ENCODE results near the gene UBR2. TPM values are rescaled to one million over a fixed set of nuclear protein-coding genes. Genes with fewer than 3 reads are reported as not detected.

The UBR2 gene
- total and polyA plus RNA-seq, 2 donors (not counting 3 experiments of a cell fraction or from before 2014, with no cell fraction given): 8.0 to 22.3 TPM

- POLR2A ChIA-PET: no interaction called here
- H3K4me1 ChIP-seq (ENCODE audit: control insufficient read depth, extremely low read depth, insufficient read depth, low read length): no peaks in the 10 kb centered on the region
- H2AFZ ChIP-seq (ENCODE audit: low read depth, low read length): no peak overlapping the region
- no peak for TF ChIP-seq FOS (IDR thresholded peaks at IDR 0.05; ENCODE audit: borderline replicate concordance, insufficient read depth, low read length)
- TF ChIP-seq GATA2 (IDR thresholded peaks at IDR 0.05; ENCODE audit: insufficient read depth, insufficient read length, low read depth, low read length): no peak
- no peak for TF ChIP-seq CTCF (IDR thresholded peaks at IDR 0.05; ENCODE audit: extremely low read depth in 1 of 2, insufficient read depth in 1 of 2, low read depth in 1 of 2, low read length in 2 of 2)
- TF ChIP-seq JUN (IDR thresholded peaks at IDR 0.05; ENCODE audit: borderline replicate concordance, insufficient read depth, insufficient read length, low read depth): no peak
- no peaks in the 10 kb centered on the region for H3K27me3 ChIP-seq (ENCODE audit: control insufficient read depth in 2 of 2, insufficient read depth in 2 of 2, low read length in 2 of 2)
- FAIRE-seq: no peak
- dilution Hi-C loops (cut with MboI; ENCODE audit: extremely low pct_ligation_motif_present, low sequenced_read_pairs) (no loop called here), intact Hi-C loops (cut with micrococcal nuclease) (no loop called here)
- no peaks in the 10 kb centered on the region for H3K9me3 ChIP-seq (replicated peaks; ENCODE audit: control insufficient read depth, insufficient read depth, low read length)
- H3K9ac ChIP-seq (replicated peaks; ENCODE audit: extremely low read depth, insufficient read depth, low read length): no peak overlapping the region
- BruUV-seq (replicated peaks): no TSS peak
- no peaks in the 10 kb centered on the region for H4K20me1 ChIP-seq (replicated peaks; ENCODE audit: control insufficient read depth, extremely low read depth, insufficient read depth, low read length)
- DNase-seq (ENCODE audit: low read depth, low spot score): no peak
- peaks cover 1 to 3% of the 10 kb centered on the region in 2 experiments for H3K36me3 ChIP-seq (ENCODE audit: control insufficient read depth in 2 of 2, extremely low read depth in 1 of 2, insufficient read depth in 2 of 2, low read length in 2 of 2)
- H3K4me3 ChIP-seq (replicated peaks in 1 of 3; ENCODE audit: insufficient read depth in 1 of 3, low read depth in 1 of 3, low read length in 3 of 3): no peak overlapping the region
- no peak overlapping the region for H3K4me2 ChIP-seq (ENCODE audit: insufficient read depth, low read length)
- H3K9me1 ChIP-seq (replicated peaks; ENCODE audit: control insufficient read depth, extremely low read depth, insufficient read depth, low read length): no peaks in the 10 kb centered on the region
- no peak overlapping the region for H3K27ac ChIP-seq (ENCODE audit: insufficient read depth, low read depth, low read length)
- CTCF ChIA-PET: no interaction called here
- H3K79me2 ChIP-seq (ENCODE audit: control insufficient read depth, insufficient read depth, low read length): no peaks in the 10 kb centered on the region
These were observed 46.6 kb downstream of the UBR2 start for GRCh38 chr6:42610416-42610815.

GRCh38 chr6:42615518-42615917 is 51.7 kb downstream of the UBR2 start:
- Histone ChIP-seq H3K9me3 (replicated peaks; ENCODE audit: control insufficient read depth, insufficient read depth, low read length) (no peaks in the 10 kb centered on the region), H4K20me1 (replicated peaks; ENCODE audit: control insufficient read depth, extremely low read depth, insufficient read depth, low read length) (no peaks in the 10 kb centered on the region), H3K4me3 (replicated peaks in 1 of 3; ENCODE audit: insufficient read depth in 1 of 3, low read depth in 1 of 3, low read length in 3 of 3) (no peak overlapping the region), H2AFZ (ENCODE audit: low read depth, low read length) (no peak overlapping the region), H3K4me1 (ENCODE audit: control insufficient read depth, extremely low read depth, insufficient read depth, low read length) (no peaks in the 10 kb centered on the region), H3K27ac (ENCODE audit: insufficient read depth, low read depth, low read length) (no peak overlapping the region), H3K36me3 (ENCODE audit: control insufficient read depth in 2 of 2, extremely low read depth in 1 of 2, insufficient read depth in 2 of 2, low read length in 2 of 2) (peaks cover 11 to 14% of the 10 kb centered on the region in 2 experiments), H3K4me2 (ENCODE audit: insufficient read depth, low read length) (no peak overlapping the region), H3K9me1 (replicated peaks; ENCODE audit: control insufficient read depth, extremely low read depth, insufficient read depth, low read length) (no peaks in the 10 kb centered on the region), H3K9ac (replicated peaks; ENCODE audit: extremely low read depth, insufficient read depth, low read length) (no peak overlapping the region), H3K27me3 (ENCODE audit: control insufficient read depth in 2 of 2, insufficient read depth in 2 of 2, low read length in 2 of 2) (no peaks in the 10 kb centered on the region), H3K79me2 (ENCODE audit: control insufficient read depth, insufficient read depth, low read length) (no peaks in the 10 kb centered on the region)
- ChIA-PET CTCF (no interaction called here), POLR2A (no interaction called here)
- dilution Hi-C loops (cut with MboI; ENCODE audit: extremely low pct_ligation_motif_present, low sequenced_read_pairs) (no loop called here), intact Hi-C loops (cut with micrococcal nuclease) (no loop called here)
- BruUV-seq (replicated peaks): no TSS peak
- TF ChIP-seq POLR2A (IDR thresholded peaks at IDR 0.05; ENCODE audit: low read depth, low read length) (no peak), JUN (IDR thresholded peaks at IDR 0.05; ENCODE audit: borderline replicate concordance, insufficient read depth, insufficient read length, low read depth) (no peak), EZH2 (IDR thresholded peaks at IDR 0.05; ENCODE audit: borderline replicate concordance, low read depth, low read length, severe bottlenecking) (no peak), GATA2 (IDR thresholded peaks at IDR 0.05; ENCODE audit: insufficient read depth, insufficient read length, low read depth, low read length) (no peak), MYC (IDR thresholded peaks at IDR 0.05; ENCODE audit: low read depth, low read length) (no peak), POLR2AphosphoS5 (IDR thresholded peaks at IDR 0.05; ENCODE audit: insufficient read depth, low read depth, low read length) (no peak), FOS (IDR thresholded peaks at IDR 0.05; ENCODE audit: borderline replicate concordance, insufficient read depth, low read length) (no peak), MAX (IDR thresholded peaks at IDR 0.05; ENCODE audit: insufficient read depth, insufficient read length) (no peak)
- DNase-seq (ENCODE audit: low read depth, low spot score) (no peak), FAIRE-seq (no peak)

Data from endothelial cell of umbilical vein (primary cell).